LNCaP clone FGC (cell line): Measurements from ENCODE around the gene LPIN1.
A peak's percentile ranks its signal among the peaks of the same experiment; 100 is the strongest.

Experiments
- DNase-seq: peaks from one replicate; pipeline ENCODE4 v3.0.0-alpha.2; 2011; ENCODE audit warnings: low read depth
- H3K4me3 ChIP-seq: 2 replicates; pipeline ENCODE4 v1.5.1; 2011; ENCODE audit warnings: mild to moderate bottlenecking, low read depth, low read length, control low read depth
- CTCF ChIP-seq: IDR thresholded peaks from 2 replicates; pipeline ENCODE4 v1.5.1; 2012; ENCODE audit warnings: mild to moderate bottlenecking; ENCODE audit not compliant: control insufficient read depth, insufficient read depth; ENCODE audit errors: extremely low read depth

The LPIN1 gene

GRCh38 chr2:11762799-11763461 is 16.5 kb downstream of the LPIN1 start:
- no peak for TF ChIP-seq CTCF
- no peak for DNase-seq
- no peak overlapping the region for H3K4me3 ChIP-seq

- DNase-seq, result peak; percentile 69
- no peak for TF ChIP-seq CTCF
- H3K4me3 ChIP-seq, result no peak overlapping the region
These were observed 17.9 kb downstream of the LPIN1 start for GRCh38 chr2:11764359-11764758.

- no peak overlapping the region for H3K4me3 ChIP-seq
- no peak for TF ChIP-seq CTCF
- no peak for DNase-seq
These were observed 18.5 kb downstream of the LPIN1 start for GRCh38 chr2:11764920-11765319.

GRCh38 chr2:11765501-11765900 is 19.1 kb downstream of the LPIN1 start:
- no peak for TF ChIP-seq CTCF
- no peak for DNase-seq
- H3K4me3 ChIP-seq, result no peak overlapping the region

GRCh38 chr2:11766016-11766415 is 19.6 kb downstream of the LPIN1 start:
- TF ChIP-seq CTCF, result no peak
- H3K4me3 ChIP-seq, result no peak overlapping the region
- DNase-seq, result no peak

- no peak for DNase-seq
- H3K4me3 ChIP-seq, result no peak overlapping the region
- TF ChIP-seq CTCF, result no peak
These were observed 21.3 kb downstream of the LPIN1 start for GRCh38 chr2:11767779-11768178.

GRCh38 chr2:11768946-11769345 is 22.5 kb downstream of the LPIN1 start:
- no peak for TF ChIP-seq CTCF
- no peak overlapping the region for H3K4me3 ChIP-seq
- no peak for DNase-seq
